GM18520 (cell line): Measurements from ENCODE around the gene CA7.
"Not testable (repeated sequence)": the region's sequence is repeated elsewhere in the genome, so short reads cannot be mapped to it uniquely, and the experiment has no call there.

Experiments used
- ATAC-seq: cut with Tn5 transposase; IDR thresholded peaks from one replicate; pipeline ENCODE4 v1.9.1; 2021; ENCODE audit not compliant: unreplicated experiment

CA7 gene

GRCh38 chr16:66895999-66896398 is 51.8 kb downstream of the CA7 start:
- ATAC-seq, result no peak

GRCh38 chr16:66896682-66897081 is 52.5 kb downstream of the CA7 start:
- not testable (repeated sequence) for ATAC-seq

- ATAC-seq, result no peak
These were observed 54.0 kb downstream of the CA7 start for GRCh38 chr16:66898207-66898606.

GRCh38 chr16:66898933-66899309 is 54.7 kb downstream of the CA7 start:
- no peak for ATAC-seq

- no peak for ATAC-seq
These were observed 55.2 kb downstream of the CA7 start for GRCh38 chr16:66899310-66899944.

GRCh38 chr16:66899945-66900710 is 55.9 kb downstream of the CA7 start:
- no peak for ATAC-seq

- no peak for ATAC-seq
These were observed 56.7 kb downstream of the CA7 start for GRCh38 chr16:66900721-66901441.

- no peak for ATAC-seq
These were observed 57.4 kb downstream of the CA7 start for GRCh38 chr16:66901626-66902025.

GRCh38 chr16:66902648-66903543 is 58.7 kb downstream of the CA7 start:
- ATAC-seq, result no peak
